HCT116 (cell line): ENCODE results near the gene ZNF80.

ENCODE experiments used
- ELF1 ChIP-seq: IDR thresholded peaks from 2 replicates; pipeline ENCODE4 v1.6.1; 2012; ENCODE audit warnings: low read depth, borderline replicate concordance
- EZH2 ChIP-seq: fragments of 200-600 bp; sonication (generic); IDR thresholded peaks from 2 replicates; pipeline ENCODE4 v1.6.1; 2017; ENCODE audit warnings: antibody characterized with exemption, mixed run types
- POLR2A ChIP-seq: IDR thresholded peaks from 2 replicates; pipeline ENCODE4 v1.7.0; 2011; ENCODE audit warnings: borderline replicate concordance; ENCODE audit not compliant: insufficient read depth, insufficient read length; ENCODE audit errors: extremely low read depth
- POLR2AphosphoS5 ChIP-seq: IDR thresholded peaks from 2 replicates; pipeline ENCODE4 v1.6.1; 2011; ENCODE audit warnings: mild to moderate bottlenecking, low read depth, low read length, moderate library complexity
- RAD21 ChIP-seq: IDR thresholded peaks from 2 replicates; pipeline ENCODE4 v1.6.1; 2012; ENCODE audit warnings: low read depth, mild to moderate bottlenecking
- REST ChIP-seq: IDR thresholded peaks from 2 replicates; pipeline ENCODE4 v1.6.1; 2012; ENCODE audit warnings: low read depth
- SIN3A ChIP-seq: IDR thresholded peaks from 2 replicates; pipeline ENCODE4 v1.6.1; 2012; ENCODE audit warnings: low read depth
- SP1 ChIP-seq: IDR thresholded peaks from 2 replicates; pipeline ENCODE4 v1.6.1; 2012; ENCODE audit warnings: low read depth
- TCF7L2 ChIP-seq: IDR thresholded peaks from 2 replicates; pipeline ENCODE4 v1.7.0; 2011; ENCODE audit warnings: borderline replicate concordance, inconsistent platforms; ENCODE audit not compliant: insufficient read depth, insufficient read length; ENCODE audit errors: extremely low read depth
- YY1 ChIP-seq: IDR thresholded peaks from 2 replicates; pipeline ENCODE4 v1.6.1; 2011; ENCODE audit warnings: low read length, low read depth, moderate library complexity, mild to moderate bottlenecking; ENCODE audit not compliant: insufficient replicate concordance; ENCODE audit errors: extremely low read depth
- ZBTB33 ChIP-seq: IDR thresholded peaks from 2 replicates; pipeline ENCODE4 v1.6.1; 2011; ENCODE audit warnings: mild to moderate bottlenecking, low read length, moderate library complexity; ENCODE audit not compliant: insufficient replicate concordance; ENCODE audit errors: extremely low read depth
- ZFX ChIP-seq: fragments of 450-650 bp; IDR thresholded peaks from 2 replicates; pipeline ENCODE4 v1.6.1; 2017
- ZNF274 ChIP-seq: fragments of 200-500 bp; sonication (Bioruptor generic); IDR thresholded peaks from 2 replicates; pipeline ENCODE4 v1.6.1; 2014; ENCODE audit warnings: mild to moderate bottlenecking, low read depth, low read length, inconsistent platforms
- TF ChIP-seq, protein P1 (sequence below), 3 experiments: fragments of 200-600 bp in 1 of 3; sonication (generic) in 1 of 3; IDR thresholded peaks in 2 of 3; conservative IDR thresholded peaks in 1 of 3; 2 replicates each; pipeline ENCODE4 v1.5.1; 2012 to 2017; ENCODE audit warnings: low read depth in 2 of 3, low read length in 2 of 3, antibody characterized with exemption in 1 of 3, borderline replicate concordance in 1 of 3, control low read depth in 1 of 3, mild to moderate bottlenecking in 1 of 3, mixed read lengths in 1 of 3, mixed run types in 1 of 3, moderate library complexity in 1 of 3; ENCODE audit not compliant: insufficient read depth in 1 of 3

GRCh38 chr3:114218006-114218405, 19.4 kb downstream of the ZNF80 start:
- TF ChIP-seq POLR2AphosphoS5 (no peak), YY1 (no peak), RAD21 (no peak), SP1 (no peak), ELF1 (no peak), EZH2 (no peak), ZBTB33 (no peak), TCF7L2 (no peak), ZNF274 (no peak), REST (no peak), SIN3A (no peak), POLR2A (no peak), ZFX (no peak)
- TF ChIP-seq, protein P1, sequence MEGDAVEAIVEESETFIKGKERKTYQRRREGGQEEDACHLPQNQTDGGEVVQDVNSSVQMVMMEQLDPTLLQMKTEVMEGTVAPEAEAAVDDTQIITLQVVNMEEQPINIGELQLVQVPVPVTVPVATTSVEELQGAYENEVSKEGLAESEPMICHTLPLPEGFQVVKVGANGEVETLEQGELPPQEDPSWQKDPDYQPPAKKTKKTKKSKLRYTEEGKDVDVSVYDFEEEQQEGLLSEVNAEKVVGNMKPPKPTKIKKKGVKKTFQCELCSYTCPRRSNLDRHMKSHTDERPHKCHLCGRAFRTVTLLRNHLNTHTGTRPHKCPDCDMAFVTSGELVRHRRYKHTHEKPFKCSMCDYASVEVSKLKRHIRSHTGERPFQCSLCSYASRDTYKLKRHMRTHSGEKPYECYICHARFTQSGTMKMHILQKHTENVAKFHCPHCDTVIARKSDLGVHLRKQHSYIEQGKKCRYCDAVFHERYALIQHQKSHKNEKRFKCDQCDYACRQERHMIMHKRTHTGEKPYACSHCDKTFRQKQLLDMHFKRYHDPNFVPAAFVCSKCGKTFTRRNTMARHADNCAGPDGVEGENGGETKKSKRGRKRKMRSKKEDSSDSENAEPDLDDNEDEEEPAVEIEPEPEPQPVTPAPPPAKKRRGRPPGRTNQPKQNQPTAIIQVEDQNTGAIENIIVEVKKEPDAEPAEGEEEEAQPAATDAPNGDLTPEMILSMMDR (IDR thresholded peaks at IDR 0.05 in 2 of 3, conservative IDR thresholded peaks at IDR 0.05 in 1 of 3; ENCODE audit: borderline replicate concordance in 1 of 3, insufficient read depth in 1 of 3, low read depth in 2 of 3, low read length in 2 of 3) = no peak
